ENCODE data around the gene SURF1.

Gene SURF1

GRCh38 chr9:133375116-133375723, 18.9 kb upstream of the SURF1 start:
- H2AFZ ChIP-seq (ENCODE audit: low read length, unreplicated experiment): no peak overlapping the region
- peak overlapping the region; percentile 90 for H3K27ac ChIP-seq (ENCODE audit: low read depth, low read length)
- no peaks in the 10 kb centered on the region; the same call in 1 of the 2 replicates for H3K36me3 ChIP-seq (ENCODE audit: insufficient read depth, low read length)
- peaks cover 28% of the 10 kb centered on the region for H3K4me1 ChIP-seq (ENCODE audit: control insufficient read depth, insufficient read depth, low read length, unreplicated experiment)
- peaks cover 61% of the 10 kb centered on the region for H3K79me2 ChIP-seq (ENCODE audit: control insufficient read depth, insufficient read depth, low read length, unreplicated experiment)
- H3K27me3 ChIP-seq (ENCODE audit: insufficient read depth, low read length): no peaks in the 10 kb centered on the region
- peak overlapping the region; percentile 85 for H3K4me3 ChIP-seq (ENCODE audit: low read depth, low read length)

- H3K4me3 ChIP-seq (ENCODE audit: low read depth, low read length): peak overlapping the region; percentile 85
- no peaks in the 10 kb centered on the region for H3K27me3 ChIP-seq (ENCODE audit: insufficient read depth, low read length)
- no peaks in the 10 kb centered on the region; the same call in 1 of the 2 replicates for H3K36me3 ChIP-seq (ENCODE audit: insufficient read depth, low read length)
- H3K79me2 ChIP-seq (ENCODE audit: control insufficient read depth, insufficient read depth, low read length, unreplicated experiment): peaks cover 66% of the 10 kb centered on the region
- peaks cover 34% of the 10 kb centered on the region for H3K4me1 ChIP-seq (ENCODE audit: control insufficient read depth, insufficient read depth, low read length, unreplicated experiment)
- no peak overlapping the region for H2AFZ ChIP-seq (ENCODE audit: low read length, unreplicated experiment)
- peak overlapping the region; percentile 90 for H3K27ac ChIP-seq (ENCODE audit: low read depth, low read length)
Measured at GRCh38 chr9:133374612-133375115, 18.4 kb upstream of the SURF1 start.

- no peak overlapping the region for H3K4me3 ChIP-seq (ENCODE audit: low read depth, low read length)
- no peak overlapping the region for H2AFZ ChIP-seq (ENCODE audit: low read length, unreplicated experiment)
- no peak overlapping the region for H3K27ac ChIP-seq (ENCODE audit: low read depth, low read length)
- peaks cover 91% of the 10 kb centered on the region for H3K79me2 ChIP-seq (ENCODE audit: control insufficient read depth, insufficient read depth, low read length, unreplicated experiment)
- H3K27me3 ChIP-seq (ENCODE audit: insufficient read depth, low read length): no peaks in the 10 kb centered on the region
- peaks cover under 1% of the 10 kb centered on the region for H3K36me3 ChIP-seq (ENCODE audit: insufficient read depth, low read length)
- peaks cover 48% of the 10 kb centered on the region for H3K4me1 ChIP-seq (ENCODE audit: control insufficient read depth, insufficient read depth, low read length, unreplicated experiment)
Measured at GRCh38 chr9:133372144-133372543, 15.9 kb upstream of the SURF1 start.

- peaks cover 48% of the 10 kb centered on the region for H3K4me1 ChIP-seq (ENCODE audit: control insufficient read depth, insufficient read depth, low read length, unreplicated experiment)
- peaks cover 95% of the 10 kb centered on the region for H3K79me2 ChIP-seq (ENCODE audit: control insufficient read depth, insufficient read depth, low read length, unreplicated experiment)
- no peak overlapping the region for H3K27ac ChIP-seq (ENCODE audit: low read depth, low read length)
- peaks cover 9% of the 10 kb centered on the region for H3K36me3 ChIP-seq (ENCODE audit: insufficient read depth, low read length)
- H2AFZ ChIP-seq (ENCODE audit: low read length, unreplicated experiment): no peak overlapping the region
- no peaks in the 10 kb centered on the region for H3K27me3 ChIP-seq (ENCODE audit: insufficient read depth, low read length)
- no peak overlapping the region for H3K4me3 ChIP-seq (ENCODE audit: low read depth, low read length)
Measured at GRCh38 chr9:133371261-133371711, 15.0 kb upstream of the SURF1 start.

GRCh38 chr9:133370685-133371084, 14.4 kb upstream of the SURF1 start:
- Histone ChIP-seq H3K79me2 (ENCODE audit: control insufficient read depth, insufficient read depth, low read length, unreplicated experiment) (peaks cover 99% of the 10 kb centered on the region), H3K4me3 (ENCODE audit: low read depth, low read length) (no peak overlapping the region), H3K27ac (ENCODE audit: low read depth, low read length) (no peak overlapping the region), H3K27me3 (ENCODE audit: insufficient read depth, low read length) (no peaks in the 10 kb centered on the region), H2AFZ (ENCODE audit: low read length, unreplicated experiment) (no peak overlapping the region), H3K36me3 (ENCODE audit: insufficient read depth, low read length) (peaks cover 13% of the 10 kb centered on the region), H3K4me1 (ENCODE audit: control insufficient read depth, insufficient read depth, low read length, unreplicated experiment) (peaks cover 48% of the 10 kb centered on the region)

- Histone ChIP-seq H3K27ac (ENCODE audit: low read depth, low read length) (no peak overlapping the region), H3K4me1 (ENCODE audit: control insufficient read depth, insufficient read depth, low read length, unreplicated experiment) (peaks cover 48% of the 10 kb centered on the region), H3K36me3 (ENCODE audit: insufficient read depth, low read length) (peaks cover 15% of the 10 kb centered on the region), H2AFZ (ENCODE audit: low read length, unreplicated experiment) (no peak overlapping the region), H3K79me2 (ENCODE audit: control insufficient read depth, insufficient read depth, low read length, unreplicated experiment) (peaks cover 98% of the 10 kb centered on the region), H3K27me3 (ENCODE audit: insufficient read depth, low read length) (no peaks in the 10 kb centered on the region), H3K4me3 (ENCODE audit: low read depth, low read length) (no peak overlapping the region)
Measured at GRCh38 chr9:133369933-133370332, 13.6 kb upstream of the SURF1 start.

GRCh38 chr9:133369422-133369821, 13.1 kb upstream of the SURF1 start:
- no peak overlapping the region for H3K4me3 ChIP-seq (ENCODE audit: low read depth, low read length)
- peaks cover 19% of the 10 kb centered on the region for H3K36me3 ChIP-seq (ENCODE audit: insufficient read depth, low read length)
- H3K79me2 ChIP-seq (ENCODE audit: control insufficient read depth, insufficient read depth, low read length, unreplicated experiment): peaks cover 96% of the 10 kb centered on the region
- no peak overlapping the region for H3K27ac ChIP-seq (ENCODE audit: low read depth, low read length)
- H2AFZ ChIP-seq (ENCODE audit: low read length, unreplicated experiment): no peak overlapping the region
- H3K4me1 ChIP-seq (ENCODE audit: control insufficient read depth, insufficient read depth, low read length, unreplicated experiment): peaks cover 48% of the 10 kb centered on the region
- no peaks in the 10 kb centered on the region for H3K27me3 ChIP-seq (ENCODE audit: insufficient read depth, low read length)

- Histone ChIP-seq H3K4me3 (ENCODE audit: low read depth, low read length) (no peak overlapping the region), H3K79me2 (ENCODE audit: control insufficient read depth, insufficient read depth, low read length, unreplicated experiment) (peaks cover 89% of the 10 kb centered on the region), H3K27ac (ENCODE audit: low read depth, low read length) (no peak overlapping the region), H3K36me3 (ENCODE audit: insufficient read depth, low read length) (peaks cover 21% of the 10 kb centered on the region), H3K4me1 (ENCODE audit: control insufficient read depth, insufficient read depth, low read length, unreplicated experiment) (peaks cover 43% of the 10 kb centered on the region), H2AFZ (ENCODE audit: low read length, unreplicated experiment) (no peak overlapping the region), H3K27me3 (ENCODE audit: insufficient read depth, low read length) (no peaks in the 10 kb centered on the region)
Measured at GRCh38 chr9:133368249-133368881, 12.1 kb upstream of the SURF1 start.

GRCh38 chr9:133367778-133368177, 11.5 kb upstream of the SURF1 start:
- Histone ChIP-seq H3K36me3 (ENCODE audit: insufficient read depth, low read length) (peaks cover 25% of the 10 kb centered on the region), H3K4me1 (ENCODE audit: control insufficient read depth, insufficient read depth, low read length, unreplicated experiment) (peaks cover 40% of the 10 kb centered on the region), H3K4me3 (ENCODE audit: low read depth, low read length) (no peak overlapping the region), H3K27ac (ENCODE audit: low read depth, low read length) (no peak overlapping the region), H3K79me2 (ENCODE audit: control insufficient read depth, insufficient read depth, low read length, unreplicated experiment) (peaks cover 87% of the 10 kb centered on the region), H3K27me3 (ENCODE audit: insufficient read depth, low read length) (no peaks in the 10 kb centered on the region), H2AFZ (ENCODE audit: low read length, unreplicated experiment) (no peak overlapping the region)

GRCh38 chr9:133367221-133367620, 10.9 kb upstream of the SURF1 start:
- no peak overlapping the region for H3K4me3 ChIP-seq (ENCODE audit: low read depth, low read length)
- peaks cover 35% of the 10 kb centered on the region for H3K4me1 ChIP-seq (ENCODE audit: control insufficient read depth, insufficient read depth, low read length, unreplicated experiment)
- no peak overlapping the region for H3K27ac ChIP-seq (ENCODE audit: low read depth, low read length)
- peaks cover 27% of the 10 kb centered on the region for H3K36me3 ChIP-seq (ENCODE audit: insufficient read depth, low read length)
- H2AFZ ChIP-seq (ENCODE audit: low read length, unreplicated experiment): no peak overlapping the region
- H3K27me3 ChIP-seq (ENCODE audit: insufficient read depth, low read length): no peaks in the 10 kb centered on the region
- H3K79me2 ChIP-seq (ENCODE audit: control insufficient read depth, insufficient read depth, low read length, unreplicated experiment): peaks cover 81% of the 10 kb centered on the region

- Histone ChIP-seq H3K4me1 (ENCODE audit: control insufficient read depth, insufficient read depth, low read length, unreplicated experiment) (peaks cover 27% of the 10 kb centered on the region), H3K27ac (ENCODE audit: low read depth, low read length) (no peak overlapping the region), H3K27me3 (ENCODE audit: insufficient read depth, low read length) (no peaks in the 10 kb centered on the region), H3K36me3 (ENCODE audit: insufficient read depth, low read length) (peaks cover 31% of the 10 kb centered on the region), H2AFZ (ENCODE audit: low read length, unreplicated experiment) (no peak overlapping the region), H3K79me2 (ENCODE audit: control insufficient read depth, insufficient read depth, low read length, unreplicated experiment) (peaks cover 73% of the 10 kb centered on the region), H3K4me3 (ENCODE audit: low read depth, low read length) (no peak overlapping the region)
Measured at GRCh38 chr9:133366435-133366834, 10.1 kb upstream of the SURF1 start.

Data from ACC112 (cell line).